Raji (cell line): ENCODE results near the gene ADAMTS1.

Experiments used
- POLR2A ChIP-seq: IDR thresholded peaks from 2 replicates; pipeline ENCODE4 v1.6.1; 2011; ENCODE audit warnings: low read depth, low read length, control low read depth; ENCODE audit not compliant: insufficient read depth

Gene ADAMTS1

DNA sequence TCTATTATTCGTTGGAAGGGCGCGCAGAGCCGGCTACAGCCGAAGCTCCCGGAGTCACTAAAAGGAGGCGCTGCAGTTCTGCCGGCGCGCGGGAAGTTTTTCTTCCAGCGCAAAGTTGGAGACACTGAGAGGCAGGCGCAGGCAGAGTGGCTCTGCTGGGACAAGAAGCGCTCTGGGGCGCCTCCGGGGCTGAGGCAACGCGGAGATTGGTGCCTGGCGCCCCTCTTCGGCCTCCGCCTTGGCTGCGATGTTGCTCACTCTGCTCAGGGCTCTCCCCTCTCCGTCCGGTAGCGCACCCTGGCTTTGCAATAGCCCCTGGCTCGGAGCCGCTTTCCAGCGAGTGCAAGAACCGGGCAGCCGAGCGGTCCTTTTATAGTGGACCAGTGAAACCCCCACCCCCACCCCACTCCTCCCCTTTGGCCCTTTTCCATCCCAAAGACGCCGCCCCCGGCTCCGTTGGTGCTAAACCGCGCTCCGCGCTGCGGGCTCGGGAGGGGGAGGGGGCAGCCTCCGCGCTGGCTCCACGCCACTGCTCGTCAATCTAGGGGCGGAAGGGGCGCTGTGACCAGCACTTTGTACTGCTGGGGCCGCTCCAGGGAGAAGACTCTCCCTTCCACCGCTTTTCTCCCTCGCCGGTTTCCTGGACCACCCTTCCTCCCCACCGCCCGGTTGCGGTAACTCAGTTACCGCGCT lies at the start of gene ADAMTS1:
TSS of gene ADAMTS1 (minus strand) at position 344 of the 693 bp plus-strand sequence. CDS start 455 bp downstream, outside the sequence.
- no peak for TF ChIP-seq POLR2A

DNA sequence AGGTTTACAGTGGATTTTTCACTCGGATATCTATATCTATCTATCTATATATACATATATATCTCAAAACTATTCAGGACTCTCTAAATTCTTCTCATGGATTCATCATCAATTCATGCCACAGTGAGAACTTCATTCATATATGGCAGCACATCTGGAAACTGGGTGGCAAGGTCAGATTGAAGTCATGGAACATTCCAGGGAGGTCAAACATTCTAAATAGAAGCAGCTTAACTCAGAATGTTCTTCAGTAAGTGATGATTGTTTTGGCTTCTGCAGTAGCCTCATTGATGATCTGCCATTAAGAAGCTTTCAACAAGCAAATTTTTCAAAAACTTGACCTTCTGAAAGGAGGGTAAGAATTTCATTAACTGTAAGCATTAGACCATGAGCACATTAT lies 46.9 kb upstream of the ADAMTS1 start:
- TF ChIP-seq POLR2A, result no peak

DNA sequence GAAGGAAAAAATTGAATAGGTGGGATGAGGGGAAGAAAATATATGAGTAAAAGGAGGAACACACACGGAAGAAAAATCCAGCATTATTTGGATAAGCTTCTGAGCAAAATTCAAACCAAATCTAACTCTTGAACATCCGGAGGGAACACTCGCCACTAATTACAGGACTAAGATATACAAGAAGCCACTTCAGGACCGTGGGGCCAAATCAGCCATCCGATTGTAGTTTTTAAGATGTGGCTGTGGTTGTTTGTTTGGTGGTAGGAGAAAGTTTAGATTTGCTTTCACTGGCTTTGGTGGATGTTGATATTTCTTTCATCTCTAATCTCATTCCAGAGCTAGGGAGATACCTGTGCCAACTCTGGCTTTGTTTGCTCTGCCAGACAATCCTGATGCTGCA lies 43.7 kb upstream of the ADAMTS1 start:
- TF ChIP-seq POLR2A, result no peak

DNA sequence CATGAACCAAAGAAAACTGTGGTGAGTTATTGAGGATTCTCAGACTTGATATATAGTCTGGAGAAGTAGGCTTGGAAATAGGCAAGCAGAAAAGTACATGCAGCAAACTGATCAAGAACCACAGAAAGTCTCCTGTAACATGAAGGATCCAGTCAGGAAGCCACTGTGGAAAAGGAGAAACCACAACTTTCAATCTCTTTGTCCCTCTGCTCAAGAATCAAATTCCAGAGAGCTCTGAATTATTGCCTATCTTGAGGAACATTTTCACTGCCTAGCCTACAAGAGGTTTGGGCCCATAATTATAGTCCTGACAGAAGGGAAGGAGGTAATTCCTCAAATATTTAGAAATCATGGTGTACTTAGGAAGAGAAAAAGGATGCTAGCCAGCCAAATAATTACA lies 43.0 kb upstream of the ADAMTS1 start:
- no peak for TF ChIP-seq POLR2A

DNA sequence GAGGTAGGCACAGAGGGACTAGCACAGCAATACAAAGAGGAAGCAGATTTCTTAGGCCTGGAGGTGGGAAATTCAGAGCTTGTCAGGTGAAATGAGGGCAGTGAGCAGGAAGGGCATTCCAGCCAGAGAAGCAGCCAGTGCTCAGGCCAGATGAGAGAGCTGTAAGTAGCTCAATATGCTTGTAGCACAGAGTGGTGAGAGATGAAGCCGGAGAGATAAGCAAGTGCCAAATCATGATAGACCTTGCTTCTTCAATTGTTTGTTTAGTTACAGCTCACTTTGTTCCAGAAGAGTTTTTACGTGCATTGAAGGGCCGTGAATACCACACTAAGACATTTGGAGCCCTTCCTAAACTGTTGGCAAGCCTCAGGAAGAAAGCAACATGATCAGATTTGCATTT lies 42.0 kb upstream of the ADAMTS1 start:
- no peak for TF ChIP-seq POLR2A

DNA sequence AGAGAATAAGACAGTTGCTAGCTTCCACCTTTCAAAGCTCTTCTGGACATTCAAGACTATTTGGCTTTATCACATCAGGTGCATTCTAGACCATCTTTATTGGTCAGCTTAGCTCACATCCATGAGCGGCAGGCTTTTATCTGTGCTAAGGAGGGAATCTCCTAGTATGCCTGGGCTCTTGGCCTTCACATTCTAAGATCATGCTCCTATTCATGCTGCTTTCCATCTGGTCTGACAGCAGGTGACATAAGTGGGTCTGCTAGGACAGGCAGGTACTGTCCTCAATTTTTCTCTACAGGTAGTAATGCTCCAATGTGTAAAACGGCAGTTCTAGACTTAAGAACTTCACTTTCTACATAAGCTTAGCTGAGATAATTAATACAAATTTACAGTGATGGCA lies 39.2 kb upstream of the ADAMTS1 start:
- no peak for TF ChIP-seq POLR2A

DNA sequence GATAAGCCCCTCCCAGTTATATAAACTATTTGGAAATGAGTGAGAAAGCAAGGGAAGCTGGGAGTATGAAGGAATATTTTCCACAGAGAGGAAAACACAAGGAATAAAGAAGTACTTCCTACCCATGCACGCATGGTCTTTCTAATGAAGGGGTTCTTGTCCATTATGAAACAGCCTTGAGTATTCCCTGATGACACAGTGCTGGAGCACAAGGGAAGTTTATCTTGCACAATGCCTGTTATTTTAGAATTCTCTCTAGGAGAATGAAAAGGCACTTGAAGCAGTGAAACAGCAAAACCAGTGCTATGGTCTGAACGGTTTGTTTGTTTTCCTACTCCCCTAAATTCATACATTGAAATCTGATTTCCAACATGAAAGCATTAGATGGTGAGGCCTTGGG lies 38.6 kb upstream of the ADAMTS1 start:
- TF ChIP-seq POLR2A, result no peak

DNA sequence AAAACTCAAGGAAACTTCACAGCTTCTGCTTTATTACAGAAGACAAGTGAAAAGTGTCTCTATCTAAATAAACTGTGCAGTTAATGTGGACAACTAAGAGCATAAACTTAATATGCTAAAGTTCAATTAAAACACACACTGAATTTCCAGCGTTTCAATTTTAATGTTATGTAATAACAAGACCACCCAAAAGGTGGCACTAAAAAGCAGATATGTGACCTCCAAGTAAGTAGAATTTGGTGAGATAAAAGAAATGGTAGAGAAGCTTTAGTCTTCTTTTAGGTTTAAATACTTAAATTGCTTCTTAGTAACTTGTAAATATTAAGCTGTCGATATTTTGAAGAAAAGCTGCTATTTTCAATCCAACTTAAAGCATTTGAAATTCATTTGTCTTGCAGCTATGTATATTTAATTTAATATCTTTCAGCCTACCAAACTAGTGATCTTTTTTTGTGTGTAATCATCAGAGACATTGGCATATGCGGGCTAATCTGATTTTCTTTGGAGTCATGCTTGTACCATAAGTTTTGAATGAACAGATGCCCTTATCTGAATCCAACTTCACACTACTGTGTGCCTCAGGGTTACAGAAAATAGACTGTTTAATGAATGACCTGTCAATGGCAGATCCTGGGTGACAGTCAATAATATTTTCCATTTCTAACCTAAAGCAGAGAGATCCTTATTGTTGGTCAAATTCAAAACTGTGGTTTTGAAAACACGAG lies 36.5 kb upstream of the ADAMTS1 start:
- TF ChIP-seq POLR2A, result no peak

DNA sequence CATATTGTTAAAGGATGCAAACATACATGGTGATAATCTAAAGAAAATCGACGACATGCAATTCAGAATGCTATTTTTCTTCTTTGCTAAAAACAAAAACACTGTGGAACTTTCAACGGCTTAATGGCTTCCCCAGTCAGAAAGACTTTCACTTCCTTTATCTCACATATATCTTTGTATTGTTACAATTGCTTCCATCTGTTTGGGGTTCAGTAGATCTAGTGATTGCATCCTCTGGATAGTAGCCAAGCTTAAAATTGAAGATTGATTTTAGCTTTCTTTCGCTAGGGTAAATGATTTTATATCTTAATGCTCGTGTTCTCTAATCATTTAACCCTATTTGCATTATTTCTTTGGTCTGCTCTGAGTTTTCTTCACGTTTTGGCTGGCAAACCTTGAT lies 31.8 kb upstream of the ADAMTS1 start:
- TF ChIP-seq POLR2A, result no peak

DNA sequence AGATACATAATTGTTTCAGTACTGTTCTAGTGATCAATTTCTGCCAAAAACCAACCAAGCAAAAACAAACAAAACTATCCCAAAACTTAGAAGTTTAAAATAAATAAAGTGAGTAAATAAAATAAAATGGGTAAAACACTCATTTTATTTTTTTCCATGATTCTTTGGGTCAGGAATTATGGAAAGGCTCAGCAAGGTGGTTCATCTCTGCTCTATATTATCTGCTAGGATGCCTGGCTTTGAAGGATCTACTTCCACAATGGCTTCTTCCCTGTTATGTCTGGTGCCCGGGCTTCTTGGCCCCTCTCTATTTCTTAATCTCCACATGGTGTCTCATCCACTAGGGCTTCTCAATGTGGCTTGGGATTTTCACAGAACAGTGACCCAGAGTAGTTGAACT lies 29.1 kb upstream of the ADAMTS1 start:
- TF ChIP-seq POLR2A, result no peak

DNA sequence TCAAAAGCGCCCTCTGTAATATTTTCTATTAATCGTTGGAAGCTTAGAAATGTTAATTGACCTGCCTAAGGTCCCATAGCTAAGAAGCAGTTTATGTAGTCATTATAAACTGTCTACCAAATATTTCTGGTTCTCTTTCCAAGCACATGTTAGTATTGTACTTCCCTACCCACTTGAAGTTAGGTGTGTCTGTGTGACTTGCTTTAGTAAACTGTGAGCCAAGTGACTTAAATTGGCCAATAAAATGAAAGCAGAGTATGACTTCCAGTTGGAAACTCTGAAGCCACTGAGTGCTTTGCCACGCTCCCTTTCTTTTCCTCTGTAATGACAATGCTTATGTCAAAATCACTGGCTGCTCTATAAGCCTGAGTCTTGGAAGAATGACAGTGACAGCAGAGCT lies 20.6 kb upstream of the ADAMTS1 start:
- no peak for TF ChIP-seq POLR2A

DNA sequence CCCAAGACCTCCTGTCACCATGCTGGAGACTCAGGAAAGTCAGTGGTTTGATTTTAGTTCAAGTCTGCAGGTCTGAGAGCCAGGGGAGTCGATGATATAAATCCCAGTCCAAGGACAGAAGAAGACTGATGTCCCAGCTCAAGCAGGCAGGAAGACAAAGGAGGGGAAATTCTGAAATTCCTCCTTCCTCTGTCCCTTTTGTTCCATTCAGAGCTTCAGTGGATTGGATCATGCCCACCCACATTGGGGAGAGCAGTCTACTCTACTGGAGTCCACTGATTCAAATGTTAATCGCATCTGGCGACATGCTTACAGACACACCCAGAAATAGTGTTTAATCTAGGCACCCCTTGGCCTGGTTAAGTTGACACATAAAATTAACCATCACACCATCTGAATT lies 7.2 kb upstream of the ADAMTS1 start:
- no peak for TF ChIP-seq POLR2A

DNA sequence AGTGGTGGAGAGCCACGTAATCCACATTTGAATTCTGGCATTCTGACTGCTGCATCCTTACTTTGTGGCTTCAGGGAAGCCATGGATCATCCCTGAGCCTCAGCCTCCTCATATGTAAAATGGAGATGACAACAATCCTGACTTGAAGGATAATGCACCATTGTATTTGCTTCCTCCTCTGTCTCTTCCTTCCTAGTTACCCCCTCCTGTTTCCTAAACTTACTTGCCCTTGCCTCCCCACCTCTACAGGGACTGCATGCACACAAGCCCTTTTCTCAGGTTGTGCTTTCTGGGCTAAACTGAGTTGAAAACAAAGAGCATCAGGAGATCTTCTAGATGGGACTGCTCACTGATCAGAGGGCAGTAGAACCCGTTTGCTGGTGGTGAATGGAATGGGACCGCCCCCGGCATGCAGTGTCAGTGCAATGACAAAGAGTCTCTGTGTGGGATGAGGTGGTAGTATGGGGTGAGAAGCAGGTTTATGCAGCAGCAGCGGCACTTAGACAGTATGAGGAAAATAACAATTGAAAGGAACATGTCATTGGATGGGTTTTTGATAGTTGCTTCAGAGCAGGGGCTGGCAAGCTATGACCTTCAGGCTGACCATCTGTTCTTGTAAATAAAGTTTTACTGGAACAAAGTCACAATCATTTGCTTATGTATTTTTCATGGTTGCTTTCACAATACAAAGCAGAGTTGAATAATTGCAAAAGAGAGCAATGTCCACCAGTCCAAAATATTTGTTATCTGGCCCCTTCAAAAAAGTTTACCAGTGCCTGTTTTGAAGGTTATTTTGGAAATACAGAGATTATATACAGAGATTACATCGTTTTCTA lies 6.1 kb upstream of the ADAMTS1 start:
- TF ChIP-seq POLR2A, result no peak

DNA sequence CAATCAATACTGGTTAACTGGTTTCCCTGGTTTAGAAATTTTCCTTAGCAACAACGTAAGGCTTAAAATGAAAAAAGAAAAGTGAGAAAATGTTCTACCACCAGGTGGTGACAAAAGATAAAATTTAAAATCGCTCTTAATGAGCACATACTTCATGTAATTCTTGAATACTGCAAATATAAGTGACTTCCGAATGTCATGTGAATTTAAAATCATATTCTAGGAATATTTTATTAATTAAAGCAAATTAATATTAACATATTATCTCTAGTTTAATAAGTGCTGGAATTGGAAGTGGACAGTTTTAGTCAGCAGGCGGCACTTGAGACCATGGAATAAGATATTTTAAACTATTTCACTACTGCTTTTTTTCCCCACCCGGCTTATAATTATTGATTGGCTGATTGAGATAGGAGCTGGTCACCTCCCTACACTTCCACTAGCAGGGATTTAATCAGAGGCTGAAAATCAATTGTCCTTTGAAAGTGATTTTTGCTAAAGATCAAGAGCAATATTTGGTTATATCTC lies 5.0 kb upstream of the ADAMTS1 start:
- no peak for TF ChIP-seq POLR2A

DNA sequence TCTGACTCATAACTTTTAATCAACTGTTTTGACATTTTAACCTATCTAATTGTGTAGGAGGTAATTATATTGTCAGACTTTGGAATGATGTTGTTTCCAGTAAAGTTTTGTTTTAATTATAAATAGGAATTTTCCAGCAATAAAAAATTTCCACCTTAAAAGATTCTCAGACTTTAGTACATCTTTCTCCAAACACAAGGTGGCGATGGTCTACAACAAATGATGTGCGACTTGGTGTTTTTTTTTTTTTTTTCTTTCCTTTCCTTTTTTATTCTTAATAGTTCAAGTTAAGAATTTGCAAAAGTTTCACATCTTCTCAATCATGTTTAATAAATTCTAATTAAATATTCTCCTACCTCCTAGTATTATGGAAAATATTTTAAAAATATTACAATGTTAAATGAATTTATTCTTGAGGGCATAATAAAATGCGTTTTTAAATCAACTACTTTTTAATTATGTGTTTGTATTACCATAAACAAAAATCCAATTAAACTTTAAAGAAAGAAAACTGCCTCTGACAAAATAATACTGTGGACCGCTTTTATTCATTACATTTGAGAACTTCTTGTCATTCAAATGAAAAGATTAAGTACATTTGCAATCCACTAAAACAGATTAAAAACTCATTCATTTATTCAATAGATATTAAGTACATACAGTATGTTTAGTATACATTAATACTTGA lies 4.4 kb upstream of the ADAMTS1 start:
- TF ChIP-seq POLR2A, result no peak
